OCI-LY3 (cell line): Measurements from ENCODE around the gene TSC22D3.

ENCODE experiments used
- EZH2phosphoT487 ChIP-seq: fragments of 200-600 bp; shearing (Covaris generic); IDR thresholded peaks from 2 replicates; pipeline ENCODE4 v1.6.1; 2018; ENCODE audit warnings: antibody characterized with exemption, mixed run types, low read depth
- TF ChIP-seq, protein P1 (sequence below): fragments of 200-600, 300-600 bp; sonication (generic); IDR thresholded peaks from 2 replicates; pipeline ENCODE4 v1.5.1; 2014; ENCODE audit warnings: antibody characterized with exemption, low read length, low read depth

DNA sequence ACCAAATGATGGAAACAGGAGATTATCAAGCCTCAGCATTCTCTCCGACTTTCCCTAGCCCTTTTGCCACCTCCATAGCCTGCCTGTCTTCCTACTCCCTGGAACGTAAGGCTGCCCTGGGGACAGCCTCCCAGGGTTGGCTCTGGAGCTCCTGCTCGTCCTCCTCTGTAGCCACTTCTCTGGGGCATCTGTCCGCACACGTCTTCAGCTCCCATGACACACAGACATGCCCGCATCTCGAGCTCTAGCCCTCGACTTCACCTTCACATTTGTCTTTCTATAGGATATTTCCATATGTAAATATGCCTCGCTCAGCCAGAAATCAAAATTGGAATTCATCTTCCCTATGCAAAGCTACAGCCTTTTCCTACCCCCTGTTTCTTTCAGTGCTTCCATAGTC lies 67.7 kb downstream of the TSC22D3 start:
- TF ChIP-seq, protein P1, sequence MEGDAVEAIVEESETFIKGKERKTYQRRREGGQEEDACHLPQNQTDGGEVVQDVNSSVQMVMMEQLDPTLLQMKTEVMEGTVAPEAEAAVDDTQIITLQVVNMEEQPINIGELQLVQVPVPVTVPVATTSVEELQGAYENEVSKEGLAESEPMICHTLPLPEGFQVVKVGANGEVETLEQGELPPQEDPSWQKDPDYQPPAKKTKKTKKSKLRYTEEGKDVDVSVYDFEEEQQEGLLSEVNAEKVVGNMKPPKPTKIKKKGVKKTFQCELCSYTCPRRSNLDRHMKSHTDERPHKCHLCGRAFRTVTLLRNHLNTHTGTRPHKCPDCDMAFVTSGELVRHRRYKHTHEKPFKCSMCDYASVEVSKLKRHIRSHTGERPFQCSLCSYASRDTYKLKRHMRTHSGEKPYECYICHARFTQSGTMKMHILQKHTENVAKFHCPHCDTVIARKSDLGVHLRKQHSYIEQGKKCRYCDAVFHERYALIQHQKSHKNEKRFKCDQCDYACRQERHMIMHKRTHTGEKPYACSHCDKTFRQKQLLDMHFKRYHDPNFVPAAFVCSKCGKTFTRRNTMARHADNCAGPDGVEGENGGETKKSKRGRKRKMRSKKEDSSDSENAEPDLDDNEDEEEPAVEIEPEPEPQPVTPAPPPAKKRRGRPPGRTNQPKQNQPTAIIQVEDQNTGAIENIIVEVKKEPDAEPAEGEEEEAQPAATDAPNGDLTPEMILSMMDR = no peak
- no peak for TF ChIP-seq EZH2phosphoT487
